HG02798 (cell line): ENCODE results near the gene SEC61A2.
A peak's percentile ranks its signal among the peaks of the same experiment; 100 is the strongest.
"Not testable (repeated sequence)": the region's sequence is repeated elsewhere in the genome, so short reads cannot be mapped to it uniquely, and the experiment has no call there.

Experiments
- ATAC-seq: cut with Tn5 transposase; IDR thresholded peaks from one replicate; pipeline ENCODE4 v1.9.1; 2021; ENCODE audit warnings: mild to moderate bottlenecking; ENCODE audit not compliant: unreplicated experiment, poor library complexity

Gene SEC61A2

GRCh38 chr10:12158111-12158510 is 28.6 kb downstream of the SEC61A2 start:
- ATAC-seq = no peak

- ATAC-seq = no peak
Observed at GRCh38 chr10:12160664-12161063, 31.2 kb downstream of the SEC61A2 start.

GRCh38 chr10:12162927-12163326 is 33.5 kb downstream of the SEC61A2 start:
- no peak for ATAC-seq

- no peak for ATAC-seq
Observed at GRCh38 chr10:12164085-12164484, 34.6 kb downstream of the SEC61A2 start.

- no peak for ATAC-seq
Observed at GRCh38 chr10:12165036-12165435, 35.6 kb downstream of the SEC61A2 start.

- ATAC-seq = no peak
Observed at GRCh38 chr10:12165999-12166775, 36.7 kb downstream of the SEC61A2 start.

GRCh38 chr10:12171512-12171911 is 42.0 kb downstream of the SEC61A2 start:
- ATAC-seq = not testable (repeated sequence)

- no peak for ATAC-seq
Observed at GRCh38 chr10:12177642-12178041, 48.2 kb downstream of the SEC61A2 start.

GRCh38 chr10:12179606-12180170 is 50.2 kb downstream of the SEC61A2 start:
- no peak for ATAC-seq

- no peak for ATAC-seq
Observed at GRCh38 chr10:12180221-12180974, 50.9 kb downstream of the SEC61A2 start.

GRCh38 chr10:12181065-12181775 is 51.7 kb downstream of the SEC61A2 start:
- ATAC-seq = no peak

GRCh38 chr10:12184165-12184564 is 54.7 kb downstream of the SEC61A2 start:
- no peak for ATAC-seq

GRCh38 chr10:12186323-12186722 is 56.8 kb downstream of the SEC61A2 start:
- ATAC-seq = no peak

- no peak for ATAC-seq
Observed at GRCh38 chr10:12187321-12187905, 57.9 kb downstream of the SEC61A2 start.

- ATAC-seq = no peak
Observed at GRCh38 chr10:12188656-12189055, 59.2 kb downstream of the SEC61A2 start.

- no peak for ATAC-seq
Observed at GRCh38 chr10:12189426-12189825, 59.9 kb downstream of the SEC61A2 start.

- ATAC-seq = no peak
Observed at GRCh38 chr10:12191715-12192114, 62.2 kb downstream of the SEC61A2 start.

- no peak for ATAC-seq
Observed at GRCh38 chr10:12193193-12193592, 63.7 kb downstream of the SEC61A2 start.

- ATAC-seq = no peak
Observed at GRCh38 chr10:12194752-12195271, 65.3 kb downstream of the SEC61A2 start.

GRCh38 chr10:12195281-12195602 is 65.8 kb downstream of the SEC61A2 start:
- ATAC-seq = peak; percentile 8
